ENCODE measurements around the gene BHLHE40. TPM values are rescaled to one million over a fixed set of nuclear protein-coding genes. Genes with fewer than 3 reads are reported as not detected.
A peak's percentile ranks its signal among the peaks of the same experiment; 100 is the strongest.

Gene BHLHE40
- polyA plus RNA-seq, 1 donor from 2014 or later: not detected

- no peak overlapping the region for H3K9ac ChIP-seq (ENCODE audit: low read length)
- H3K79me2 ChIP-seq (replicated peaks; ENCODE audit: insufficient read depth, low read length): no peaks in the 10 kb centered on the region
- H2AFZ ChIP-seq (ENCODE audit: low read depth, low read length): no peak overlapping the region
- TF ChIP-seq REST (IDR thresholded peaks at IDR 0.05; ENCODE audit: borderline replicate concordance) (no peak), EZH2 (IDR thresholded peaks at IDR 0.05; ENCODE audit: borderline replicate concordance, insufficient read depth, low read length, poor library complexity, severe bottlenecking) (peak; percentile 18)
- peaks cover 65% of the 10 kb centered on the region for H3K27me3 ChIP-seq (ENCODE audit: insufficient read depth, low read depth, low read length)
- peak overlapping the region; percentile 86 for H3K4me2 ChIP-seq (ENCODE audit: low read length)
- no peaks in the 10 kb centered on the region for H3K9me2 ChIP-seq (ENCODE audit: insufficient read depth, low read length)
- H3K9me3 ChIP-seq (ENCODE audit: low read length): no peaks in the 10 kb centered on the region
- no peak overlapping the region for H3K27ac ChIP-seq (ENCODE audit: low read length)
- H4K20me1 ChIP-seq (ENCODE audit: insufficient read depth): no peaks in the 10 kb centered on the region
- peak overlapping the region; percentile 93 for H3K4me3 ChIP-seq (ENCODE audit: low read length)
- H3K36me3 ChIP-seq (ENCODE audit: insufficient read depth, low read length): no peaks in the 10 kb centered on the region
- H3F3A ChIP-seq (ENCODE audit: insufficient read depth, low read length, poor library complexity, severe bottlenecking): peaks cover 3% of the 10 kb centered on the region
Measured at GRCh38 chr3:4977001-4977852, 2.0 kb upstream of the BHLHE40 start.

- Histone ChIP-seq H3F3A (ENCODE audit: insufficient read depth, low read length, poor library complexity, severe bottlenecking) (peaks cover 3% of the 10 kb centered on the region), H3K79me2 (replicated peaks; ENCODE audit: insufficient read depth, low read length) (no peaks in the 10 kb centered on the region), H3K9me2 (ENCODE audit: insufficient read depth, low read length) (no peaks in the 10 kb centered on the region), H3K9me3 (ENCODE audit: low read length) (no peaks in the 10 kb centered on the region), H3K9ac (ENCODE audit: low read length) (peak overlapping the region; percentile 61), H3K27me3 (ENCODE audit: insufficient read depth, low read depth, low read length) (peaks cover 71% of the 10 kb centered on the region), H3K36me3 (ENCODE audit: insufficient read depth, low read length) (no peaks in the 10 kb centered on the region), H3K4me3 (ENCODE audit: low read length) (peak overlapping the region; percentile 93), H3K27ac (ENCODE audit: low read length) (no peak overlapping the region), H4K20me1 (ENCODE audit: insufficient read depth) (no peaks in the 10 kb centered on the region), H3K4me2 (ENCODE audit: low read length) (peak overlapping the region; percentile 86), H2AFZ (ENCODE audit: low read depth, low read length) (peak overlapping the region; percentile 33)
- TF ChIP-seq POLR2AphosphoS5 (IDR thresholded peaks at IDR 0.05) (no peak), TAF1 (IDR thresholded peaks at IDR 0.05; ENCODE audit: low read depth) (no peak), MXI1 (conservative IDR thresholded peaks at IDR 0.05; ENCODE audit: poor library complexity, severe bottlenecking) (no peak), SMC3 (conservative IDR thresholded peaks at IDR 0.05; ENCODE audit: poor library complexity) (no peak), EZH2 (IDR thresholded peaks at IDR 0.05; ENCODE audit: borderline replicate concordance, insufficient read depth, low read length, poor library complexity, severe bottlenecking) (no peak), EP300 (conservative IDR thresholded peaks at IDR 0.05; ENCODE audit: poor library complexity, severe bottlenecking) (no peak), RAD21 (conservative IDR thresholded peaks at IDR 0.05) (no peak), CTCF (IDR thresholded peaks at IDR 0.05; ENCODE audit: poor library complexity, severe bottlenecking) (no peak), REST (IDR thresholded peaks at IDR 0.05; ENCODE audit: borderline replicate concordance) (no peak)
Measured at GRCh38 chr3:4977853-4978203, 1.4 kb upstream of the BHLHE40 start.

Data from neural cell (in vitro differentiated cells).